SK-N-SH treated with all-trans-retinoic acid at 6 μM for 48 hours (cell line): Measurements from ENCODE around the gene GALNT17.

ENCODE experiments used
- ARNTL ChIP-seq: fragments of 450-650 bp; formaldehyde crosslinking; IDR thresholded peaks from 2 replicates; pipeline ENCODE4 v1.5.0; 2020; ENCODE audit warnings: low read depth, mild to moderate bottlenecking, moderate library complexity, borderline replicate concordance
- BACH2 ChIP-seq: fragments of 250-450 bp; sonication (Bioruptor Pico); IDR thresholded peaks from 2 replicates; pipeline ENCODE4 v1.9.0; 2021; ENCODE audit warnings: mild to moderate bottlenecking, borderline replicate concordance
- CREB5 ChIP-seq: fragments of 250-450 bp; sonication (Bioruptor Pico); IDR thresholded peaks from 2 replicates; pipeline ENCODE4 v1.5.1; 2020; ENCODE audit warnings: low read depth, mild to moderate bottlenecking, moderate library complexity
- PATZ1 ChIP-seq: fragments of 250-450 bp; sonication (Bioruptor Pico); IDR thresholded peaks from 2 replicates; pipeline ENCODE4 v1.8.0; 2020; ENCODE audit warnings: mild to moderate bottlenecking, moderate library complexity, borderline replicate concordance
- POU6F1 ChIP-seq: fragments of 250-450 bp; sonication (Bioruptor Pico); IDR thresholded peaks from 2 replicates; pipeline ENCODE4 v1.8.0; 2021; ENCODE audit warnings: low read depth, mild to moderate bottlenecking, moderate library complexity, borderline replicate concordance
- PPARA ChIP-seq: fragments of 250-450 bp; sonication (Bioruptor Pico); IDR thresholded peaks from 2 replicates; pipeline ENCODE4 v1.5.0; 2020; ENCODE audit warnings: mild to moderate bottlenecking, borderline replicate concordance
- SNAI2 ChIP-seq: fragments of 250-450 bp; sonication (Bioruptor Pico); IDR thresholded peaks from 2 replicates; pipeline ENCODE4 v1.5.0; 2020; ENCODE audit warnings: mild to moderate bottlenecking, moderate library complexity
- TOX ChIP-seq: fragments of 250-450 bp; sonication (Bioruptor Pico); IDR thresholded peaks from 2 replicates; pipeline ENCODE4 v1.8.0; 2021; ENCODE audit warnings: mild to moderate bottlenecking, moderate library complexity, borderline replicate concordance
- ZFP3 ChIP-seq: fragments of 250-450 bp; sonication (Bioruptor Pico); IDR thresholded peaks from 2 replicates; pipeline ENCODE4 v1.5.0; 2020; ENCODE audit warnings: mild to moderate bottlenecking, moderate library complexity
- ZFP30 ChIP-seq: fragments of 450-650 bp; formaldehyde crosslinking; IDR thresholded peaks from 2 replicates; pipeline ENCODE4 v1.5.0; 2022; ENCODE audit warnings: mild to moderate bottlenecking, moderate library complexity
- ZNF565 ChIP-seq: fragments of 450-650 bp; formaldehyde crosslinking; conservative IDR thresholded peaks from 2 replicates; pipeline ENCODE4 v1.5.0; 2020; ENCODE audit warnings: low read depth, mild to moderate bottlenecking, moderate library complexity

GRCh38 chr7:71604818-71605414, 473.0 kb downstream of the GALNT17 start:
- TF ChIP-seq PPARA (no peak), CREB5 (CRISPR knock-in tag) (no peak), PATZ1 (CRISPR knock-in tag) (no peak), POU6F1 (CRISPR knock-in tag) (no peak), ZFP30 (CRISPR knock-in tag) (no peak), BACH2 (CRISPR knock-in tag) (no peak), ARNTL (no peak), ZNF565 (CRISPR knock-in tag) (no peak), TOX (CRISPR knock-in tag) (no peak), ZFP3 (CRISPR knock-in tag) (no peak), SNAI2 (CRISPR knock-in tag) (no peak)
